HG03575 (cell line): Measurements from ENCODE around the gene TUBGCP4.
"Not testable (repeated sequence)": the region's sequence is repeated elsewhere in the genome, so short reads cannot be mapped to it uniquely, and the experiment has no call there.

Experiments used
- ATAC-seq: cut with Tn5 transposase; IDR thresholded peaks from one replicate; pipeline ENCODE4 v1.9.1; 2021; ENCODE audit not compliant: unreplicated experiment, insufficient number of reproducible peaks, low FRiP score; ENCODE audit errors: extremely low read depth

TUBGCP4 gene

DNA sequence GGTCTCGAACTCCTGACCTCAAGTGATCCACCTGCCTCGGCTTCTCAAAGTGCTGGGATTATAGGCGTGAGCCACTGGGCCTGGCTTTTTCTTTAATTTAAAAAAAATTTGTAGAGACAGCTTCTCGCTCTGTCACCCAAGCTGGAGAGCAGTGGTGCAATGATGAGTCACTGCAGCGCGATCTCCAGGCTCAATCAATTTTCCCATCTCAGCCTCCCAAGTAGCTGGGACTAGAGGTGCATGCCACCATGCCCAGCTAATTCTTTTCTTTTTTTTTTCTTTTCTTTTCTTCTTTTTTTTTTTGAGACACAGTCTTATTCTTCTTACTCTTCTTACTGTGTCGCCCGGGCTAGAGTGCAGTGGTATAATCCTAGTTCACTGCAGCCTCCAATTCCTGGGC is 19.8 kb downstream of the TUBGCP4 start:
- ATAC-seq: no peak

DNA sequence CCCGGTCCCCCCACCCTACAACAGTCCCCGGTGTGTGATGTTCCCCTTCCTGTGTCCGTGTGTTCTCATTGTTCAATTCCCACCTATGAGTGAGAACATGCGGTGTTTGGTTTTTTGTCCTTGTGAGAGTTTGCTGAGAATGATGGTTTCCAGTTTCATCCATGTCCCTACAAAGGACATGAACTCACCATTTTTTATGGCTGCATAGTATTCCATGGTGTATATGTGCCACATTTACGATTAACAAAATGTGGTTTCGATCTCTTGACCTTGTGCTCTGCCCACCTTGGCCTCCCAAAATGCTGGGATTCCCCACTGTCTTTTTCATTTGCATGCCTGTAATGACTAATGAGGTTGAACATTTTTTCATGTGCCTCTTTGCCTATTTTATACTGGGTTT is 22.7 kb downstream of the TUBGCP4 start:
- ATAC-seq: not testable (repeated sequence)

DNA sequence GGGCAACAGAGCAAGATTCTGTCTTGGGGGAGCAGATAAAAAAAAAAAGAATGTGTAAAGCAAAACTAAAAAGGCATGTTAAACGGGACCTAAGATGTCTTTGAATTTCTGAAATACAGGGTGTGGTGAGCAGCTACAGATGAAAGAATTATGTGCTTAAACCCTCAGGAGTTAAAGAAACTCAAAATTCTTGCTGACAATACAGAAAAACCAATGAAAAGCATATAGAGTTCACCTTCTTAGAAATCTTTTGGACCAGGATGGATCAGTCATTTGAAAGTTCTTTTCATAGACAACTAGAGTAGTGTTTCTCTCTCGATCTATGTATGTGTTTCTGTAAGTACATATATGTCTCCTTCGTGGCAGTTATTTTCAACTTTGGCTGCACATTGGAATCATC is 31.4 kb downstream of the TUBGCP4 start:
- ATAC-seq: no peak

DNA sequence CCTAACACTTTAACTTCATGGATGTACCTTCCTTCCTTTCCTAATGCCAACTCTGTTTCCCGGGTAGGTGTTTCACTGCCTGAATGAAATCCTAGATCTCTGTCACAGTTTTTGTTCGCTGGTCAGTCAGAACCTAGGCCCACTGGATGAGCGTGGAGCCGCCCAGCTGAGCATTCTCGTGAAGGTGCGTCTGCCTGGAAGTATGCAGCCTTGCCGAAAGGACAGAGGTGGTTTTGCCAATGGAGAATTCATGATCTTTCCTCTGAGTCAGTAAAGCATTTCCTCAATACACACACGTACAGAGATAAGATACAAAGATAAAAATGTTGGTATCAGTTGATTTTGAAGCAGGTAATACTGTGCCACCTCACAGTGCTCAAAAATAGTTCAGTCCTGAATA is 32.7 kb downstream of the TUBGCP4 start:
- ATAC-seq: no peak

DNA sequence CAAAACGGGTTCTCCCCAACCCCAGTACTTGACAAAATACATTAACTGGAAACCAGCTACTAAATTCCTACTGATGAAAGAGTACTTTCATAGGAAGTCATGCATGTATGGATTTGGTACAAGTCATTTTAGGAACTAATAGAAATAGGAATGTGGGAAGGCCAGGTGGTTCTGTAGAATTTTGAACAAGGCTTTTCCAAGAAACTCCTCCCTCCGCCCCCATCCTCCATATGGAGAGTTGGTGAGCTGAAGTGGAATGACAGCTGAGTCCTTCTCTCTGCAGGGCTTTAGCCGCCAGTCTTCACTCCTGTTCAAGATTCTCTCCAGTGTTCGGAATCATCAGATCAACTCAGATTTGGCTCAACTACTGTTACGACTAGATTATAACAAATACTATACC is 33.2 kb downstream of the TUBGCP4 start:
- no peak for ATAC-seq

DNA sequence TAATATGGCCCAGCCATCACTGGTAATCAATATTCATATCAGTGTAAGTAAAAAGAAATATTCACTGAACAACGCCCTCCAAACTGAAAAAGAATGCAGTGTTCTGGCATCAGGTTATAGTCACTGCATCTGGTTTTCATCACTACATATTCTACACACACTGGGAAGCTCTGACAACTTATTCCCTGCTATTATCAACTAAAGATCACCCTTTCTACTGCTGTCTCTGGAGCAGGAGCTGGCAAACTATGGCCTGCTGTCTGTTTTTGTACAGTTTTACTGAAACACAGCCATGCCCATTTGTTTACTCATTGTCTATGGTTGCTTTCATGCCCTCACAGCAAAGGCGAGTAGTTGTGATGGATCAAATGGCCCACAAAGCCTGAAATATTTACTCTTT is 35.3 kb downstream of the TUBGCP4 start:
- ATAC-seq: no peak

DNA sequence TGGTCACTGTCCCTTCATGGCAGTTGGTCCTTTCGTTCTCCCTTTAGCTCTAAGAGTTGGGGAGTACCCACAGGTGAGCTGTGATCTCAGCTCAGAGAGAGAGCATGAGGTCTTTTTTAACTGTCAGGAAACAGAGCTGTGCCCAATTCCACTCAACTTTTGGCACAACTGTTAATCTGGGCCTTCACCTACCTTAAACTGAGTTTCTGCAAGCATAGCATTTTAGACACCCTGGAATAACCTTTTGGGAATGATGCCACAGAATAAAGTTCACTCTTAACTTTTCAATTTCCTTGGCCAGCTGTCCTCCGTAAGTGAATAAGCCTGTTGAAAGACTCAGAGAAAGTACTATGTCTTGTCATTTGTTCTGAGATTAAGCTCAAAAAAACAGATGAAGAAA is 35.9 kb downstream of the TUBGCP4 start:
- no peak for ATAC-seq

DNA sequence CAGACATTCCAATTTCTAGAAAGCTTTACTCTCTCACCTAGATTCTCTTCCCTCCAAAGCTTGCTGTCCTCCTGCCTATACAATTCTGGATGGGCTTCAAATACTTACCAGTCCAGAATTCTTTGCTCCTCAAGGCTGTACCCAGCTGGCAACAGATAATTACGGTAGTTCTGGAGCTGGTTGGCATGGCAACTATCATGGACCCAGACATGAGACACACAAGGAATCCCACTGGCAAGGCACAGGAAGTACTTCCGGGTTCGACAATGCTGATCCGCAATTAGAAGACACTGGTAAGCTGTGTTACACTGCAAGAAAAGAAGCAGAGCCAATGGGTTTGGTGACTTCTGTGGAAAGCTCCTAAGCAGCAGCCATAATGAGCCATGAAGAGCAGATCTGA is 37.9 kb downstream of the TUBGCP4 start:
- ATAC-seq: no peak

DNA sequence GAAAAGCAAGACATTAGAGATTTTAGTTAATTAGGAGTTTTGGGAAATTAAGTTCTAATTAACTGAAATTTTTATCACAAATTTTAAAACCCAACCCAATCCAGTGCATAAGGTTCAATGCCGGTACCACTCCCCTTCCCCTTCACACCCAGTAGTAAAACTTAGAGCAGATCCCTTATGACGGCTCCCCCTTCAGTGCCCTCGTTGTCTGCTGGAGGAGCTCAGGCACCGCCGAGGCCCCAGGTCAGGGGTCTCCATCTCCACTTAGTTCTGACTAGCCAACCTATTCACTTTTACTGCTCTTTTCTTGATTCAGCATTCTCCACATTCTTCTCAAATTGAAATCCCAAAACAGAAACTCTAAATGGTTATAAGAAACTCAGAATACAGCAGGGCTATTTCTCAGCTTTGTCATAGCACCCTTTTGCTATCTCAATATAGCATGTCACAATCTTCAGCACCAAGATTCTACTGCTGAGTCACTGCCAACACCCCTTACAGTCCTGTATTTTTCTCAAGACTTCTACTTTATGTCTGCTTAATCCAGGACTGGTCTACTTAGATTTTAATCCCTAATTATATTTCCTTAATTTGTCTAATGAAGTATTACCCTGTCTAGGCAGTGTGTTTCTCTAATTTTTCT is 39.8 kb downstream of the TUBGCP4 start:
- ATAC-seq: no peak

DNA sequence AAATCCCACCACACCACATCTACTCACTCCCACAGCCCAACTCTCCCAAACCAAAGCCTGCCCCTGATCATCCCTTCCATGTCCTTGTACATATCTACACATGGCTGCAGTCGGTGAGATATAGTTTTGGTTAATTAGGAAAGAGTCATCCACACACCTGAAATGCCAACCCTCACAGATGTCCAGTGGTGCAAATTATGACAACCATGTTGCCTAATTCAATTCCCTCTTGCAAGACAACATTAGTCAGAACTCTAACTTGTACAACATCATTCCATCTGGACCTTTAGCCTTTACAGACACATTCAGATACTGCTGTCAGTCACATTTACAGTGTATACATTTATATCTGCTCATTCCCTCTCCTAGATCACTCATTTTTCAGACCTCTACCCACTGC is 41.2 kb downstream of the TUBGCP4 start:
- no peak for ATAC-seq

DNA sequence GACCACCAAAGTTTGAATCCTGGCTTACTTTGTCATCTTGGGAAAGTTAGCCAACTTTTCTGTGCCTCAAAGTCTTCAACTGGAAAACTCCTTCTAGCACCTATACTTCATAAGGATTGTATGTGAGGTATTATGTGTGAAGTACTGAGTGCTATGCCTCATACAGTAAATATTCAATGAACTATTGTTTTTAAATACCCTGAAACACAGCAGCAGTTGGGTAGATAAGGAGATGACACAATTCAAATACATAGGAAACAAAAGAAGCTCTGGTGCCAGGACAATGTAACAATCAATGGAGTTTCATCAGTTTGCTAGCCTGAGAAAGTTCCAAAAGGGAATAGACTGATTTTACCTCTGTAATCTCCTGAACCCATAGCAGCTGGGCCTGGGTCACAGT is 43.3 kb downstream of the TUBGCP4 start:
- no peak for ATAC-seq

DNA sequence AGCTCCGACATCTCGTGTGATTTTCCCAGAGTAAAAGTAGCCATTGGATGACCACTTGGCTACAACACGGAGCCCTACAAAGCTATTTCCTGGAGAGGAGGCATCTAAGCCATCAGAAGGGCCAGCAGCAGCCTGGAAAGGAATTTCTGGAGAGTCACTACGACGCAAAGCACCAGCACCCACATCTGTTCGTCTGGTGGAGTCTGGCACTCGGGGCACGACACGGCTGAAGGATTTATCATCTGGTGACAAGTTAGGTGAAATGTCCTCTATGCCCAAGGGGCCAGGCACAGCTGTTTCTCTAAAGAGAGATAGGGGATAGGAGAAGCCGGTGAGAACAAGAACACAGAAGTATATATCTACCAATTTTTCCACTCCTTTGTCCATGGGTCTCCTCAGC is 49.5 kb downstream of the TUBGCP4 start:
- ATAC-seq: no peak

DNA sequence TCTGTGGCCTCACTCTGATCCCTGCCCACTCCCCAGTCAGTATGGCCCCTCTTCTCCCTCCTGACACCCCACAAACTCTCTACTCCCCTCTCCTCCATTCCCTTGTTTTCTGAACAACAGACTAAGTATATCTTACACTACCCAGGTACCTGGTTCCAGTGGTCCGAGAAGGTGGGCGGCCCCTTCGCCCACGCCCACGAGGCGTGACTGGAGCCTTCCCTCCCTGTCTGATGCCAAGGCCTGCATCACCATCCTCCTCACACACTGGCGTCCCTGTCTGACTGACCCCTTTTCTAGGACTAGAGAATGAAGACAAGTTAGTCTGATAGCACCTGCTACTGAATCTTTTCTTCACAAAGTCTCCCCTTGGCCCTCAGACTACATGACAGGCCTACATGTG is 50.0 kb downstream of the TUBGCP4 start:
- no peak for ATAC-seq

DNA sequence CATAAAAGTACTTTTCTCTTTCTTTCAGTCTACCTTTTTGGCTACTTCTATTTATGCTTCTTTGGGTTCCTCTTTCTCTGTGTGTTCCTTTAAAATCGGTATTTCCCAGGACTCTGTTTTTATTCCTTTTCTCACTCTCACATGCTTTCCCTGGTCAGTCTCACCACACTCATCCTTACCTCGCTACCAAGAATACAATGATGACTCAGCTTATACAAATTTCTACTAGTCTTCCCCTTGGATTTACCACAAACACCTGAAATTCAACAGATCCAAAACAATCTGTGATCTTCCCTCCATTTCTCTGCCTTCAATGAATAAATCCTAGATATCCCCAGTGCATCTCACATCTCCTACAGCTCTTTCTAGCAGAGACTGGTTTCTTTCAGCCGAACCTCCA is 52.9 kb downstream of the TUBGCP4 start:
- ATAC-seq: no peak

DNA sequence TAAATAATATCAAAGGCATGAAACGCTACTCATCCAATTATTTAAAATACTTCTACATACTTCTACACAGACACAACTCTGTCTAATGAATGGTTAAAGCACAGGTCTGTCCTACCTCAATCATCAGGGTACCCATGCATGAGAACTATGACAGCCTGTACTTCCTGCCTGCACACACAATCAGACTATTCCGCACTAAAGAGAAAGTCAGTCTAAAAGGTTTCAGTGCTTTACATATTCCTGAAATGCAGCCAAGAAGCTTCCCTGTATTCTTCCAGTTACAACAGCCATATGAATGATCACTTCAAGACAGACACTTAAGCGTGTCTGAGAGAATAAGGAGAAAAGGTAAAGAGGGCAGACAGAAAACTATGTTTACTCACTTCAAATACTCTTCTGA is 58.8 kb downstream of the TUBGCP4 start:
- no peak for ATAC-seq

DNA sequence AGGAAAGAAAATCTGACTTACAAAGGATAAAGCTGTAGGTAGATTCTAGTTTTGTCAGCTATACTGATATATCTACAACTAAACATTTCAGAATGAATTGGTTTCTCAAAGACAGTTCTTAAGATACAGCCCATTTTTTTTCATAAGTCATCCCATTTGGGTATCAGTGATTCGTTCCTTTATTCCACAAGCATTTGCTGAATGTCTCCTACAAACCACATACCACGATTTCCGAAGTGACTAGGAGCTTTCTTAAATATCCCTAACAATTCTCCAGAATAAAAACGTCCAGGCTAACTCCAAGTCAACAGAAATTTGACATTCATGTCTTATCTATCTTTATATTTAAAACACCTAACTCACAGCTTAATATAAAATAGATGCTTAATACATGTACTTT is 62.3 kb downstream of the TUBGCP4 start:
- ATAC-seq: no peak

DNA sequence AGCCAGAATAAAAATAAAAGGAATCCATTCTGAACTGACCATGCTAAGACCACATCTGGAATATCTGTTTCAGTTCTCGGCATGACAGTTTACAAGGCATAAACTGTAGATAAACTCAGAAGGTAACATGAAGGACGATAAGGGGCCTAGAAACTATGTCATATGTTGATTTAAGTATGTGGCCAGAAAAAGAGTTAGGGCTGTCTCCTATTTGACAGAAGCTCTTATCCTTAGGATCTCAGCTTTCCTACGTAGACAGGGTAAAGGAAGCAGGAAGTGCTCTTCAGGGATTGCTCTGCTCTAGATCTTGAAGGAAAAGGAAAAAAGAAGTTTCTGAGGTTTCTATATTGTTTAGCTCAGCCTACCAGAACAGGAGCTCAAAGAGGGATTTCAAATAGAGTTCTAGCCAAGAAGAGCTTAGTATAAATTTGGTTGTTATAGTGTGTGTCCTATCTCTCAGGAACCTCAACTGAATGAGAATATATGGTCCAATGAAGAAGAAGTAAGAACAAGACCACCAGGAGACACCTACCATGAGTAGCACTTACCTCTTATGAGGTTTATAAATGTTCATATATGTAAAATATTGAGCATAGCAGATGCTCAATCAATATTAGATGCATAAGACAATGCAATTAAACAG is 62.9 kb downstream of the TUBGCP4 start:
- ATAC-seq: no peak

DNA sequence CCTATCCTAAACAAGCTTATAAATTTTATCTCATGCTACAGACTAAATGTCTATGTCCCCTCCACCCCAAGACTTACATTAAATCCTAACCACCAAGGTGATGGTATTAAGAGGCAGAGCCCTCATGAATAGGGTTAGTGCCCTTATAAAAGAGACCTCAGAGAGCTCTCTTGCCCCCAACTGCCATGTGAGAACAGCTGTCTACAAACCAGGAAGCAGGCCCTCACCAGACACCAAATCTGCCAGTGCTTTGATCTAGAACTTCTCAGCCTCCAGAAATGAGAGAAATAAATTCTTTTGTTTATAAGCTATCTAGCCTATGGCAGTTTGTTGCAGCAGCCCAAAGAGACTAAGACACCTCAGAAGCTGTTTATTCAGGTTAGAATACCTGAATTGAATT is 63.5 kb downstream of the TUBGCP4 start:
- no peak for ATAC-seq

DNA sequence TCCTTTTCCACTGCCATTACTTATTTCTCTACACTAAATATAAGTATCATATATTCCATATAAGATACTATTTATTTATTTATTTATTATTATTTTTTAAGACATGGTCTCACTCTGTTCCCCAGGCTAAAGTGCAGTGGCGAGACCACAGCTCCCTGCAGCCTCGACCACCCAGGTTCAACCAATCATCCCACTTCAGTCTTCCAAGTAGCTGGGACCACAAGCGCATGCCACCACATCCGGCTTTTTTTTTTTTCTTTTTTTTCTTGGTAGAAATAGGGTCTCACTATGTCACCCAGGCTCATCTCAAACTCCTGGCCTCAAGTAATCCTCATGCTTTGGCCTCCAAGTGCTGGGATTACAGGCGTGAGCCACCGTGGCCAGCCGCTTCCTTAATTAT is 65.5 kb downstream of the TUBGCP4 start:
- ATAC-seq: no peak

DNA sequence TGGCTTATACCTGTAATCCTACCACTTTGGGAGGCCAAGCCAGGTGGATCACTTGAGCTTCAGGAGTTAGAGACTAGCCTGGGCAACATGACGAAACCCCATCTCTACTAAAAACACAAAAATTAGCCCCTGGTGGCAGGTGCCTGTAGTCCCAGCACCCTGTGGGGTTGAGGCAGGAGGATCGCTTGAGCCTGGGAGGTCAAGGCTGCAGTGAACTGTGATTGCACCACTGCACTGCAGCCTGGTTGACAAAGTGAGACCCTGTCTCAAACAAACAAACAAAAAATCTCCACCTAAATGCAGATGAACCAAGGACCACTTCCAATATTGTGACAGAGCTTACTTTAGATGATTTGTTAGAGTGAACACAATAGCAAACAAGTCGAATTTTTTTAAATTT is 68.4 kb downstream of the TUBGCP4 start:
- no peak for ATAC-seq

DNA sequence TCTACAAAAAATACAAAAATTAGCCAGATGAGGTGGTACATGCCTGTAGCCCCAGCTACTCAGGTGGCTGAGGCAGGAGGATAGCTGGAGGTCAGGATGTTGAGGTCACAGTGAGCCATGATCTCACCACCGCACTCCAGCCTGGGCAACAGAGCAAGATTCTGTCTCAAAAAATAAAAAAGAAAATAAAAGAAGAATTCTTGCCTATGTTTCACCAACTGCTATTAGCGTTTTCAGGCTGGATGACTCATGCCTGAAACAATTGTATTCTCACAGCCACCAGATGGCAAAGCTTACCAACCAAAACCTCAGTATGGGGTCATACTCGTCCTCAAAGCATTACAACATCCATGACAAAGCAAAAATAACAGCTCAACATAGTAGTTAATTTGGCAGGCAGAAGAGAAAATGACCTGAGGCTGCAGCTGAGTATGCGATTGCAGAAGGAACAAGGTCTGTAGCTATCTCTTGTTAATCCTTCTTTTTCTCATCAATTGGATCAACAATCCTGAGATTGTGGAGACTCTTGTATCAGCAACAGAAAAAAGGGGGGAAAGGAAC is 69.9 kb downstream of the TUBGCP4 start:
- no peak for ATAC-seq
